K562 (cell line): Measurements from ENCODE around the gene MED20. TPM values are rescaled to one million over a fixed set of nuclear protein-coding genes. Genes with fewer than 3 reads are reported as not detected.

ENCODE experiments used
- ARID3A ChIP-seq: IDR thresholded peaks from 2 replicates; pipeline ENCODE4 v1.6.1; 2012; ENCODE audit warnings: low read depth, low read length, improper control_type of control experiment, borderline replicate concordance
- ATF6 ChIP-seq: sonication (generic); formaldehyde crosslinking; IDR thresholded peaks from 2 replicates; pipeline ENCODE4 v1.4.0; 2020; ENCODE audit warnings: mild to moderate bottlenecking, missing genetic modification reagents
- CCNT2 ChIP-seq: IDR thresholded peaks from 2 replicates; pipeline ENCODE4 v1.6.1; 2011; ENCODE audit warnings: borderline replicate concordance, low read depth, mild to moderate bottlenecking, moderate library complexity, mixed read lengths, low read length; ENCODE audit not compliant: insufficient read length; ENCODE audit errors: extremely low read depth
- DMBX1 ChIP-seq: fragments of 250-450 bp; sonication (Bioruptor Pico); IDR thresholded peaks from 2 replicates; pipeline ENCODE4 v1.8.0; 2022; ENCODE audit warnings: inconsistent platforms, mild to moderate bottlenecking, moderate library complexity, borderline replicate concordance
- E2F8 ChIP-seq: fragments of 450-650 bp; IDR thresholded peaks from 2 replicates; pipeline ENCODE4 v1.7.1; 2018; ENCODE audit warnings: mild to moderate bottlenecking, low read depth; ENCODE audit not compliant: partially characterized antibody
- ESRRB ChIP-seq: fragments of 250-450 bp; sonication (Bioruptor Pico); IDR thresholded peaks from 2 replicates; pipeline ENCODE4 v1.5.0; 2020; ENCODE audit warnings: mild to moderate bottlenecking, moderate library complexity, borderline replicate concordance
- FOXK2 ChIP-seq, 2 experiments: fragments of 450-650 bp; IDR thresholded peaks in 1 of 2; conservative IDR thresholded peaks in 1 of 2; 2 replicates each; pipeline ENCODE4 v1.6.1; 2016; ENCODE audit warnings: low read depth in 2 of 2, mild to moderate bottlenecking in 1 of 2
- HLTF ChIP-seq: fragments of 450-650 bp; IDR thresholded peaks from 2 replicates; pipeline ENCODE4 v1.6.1; 2016
- HOXB6 ChIP-seq: fragments of 250-450 bp; sonication (Bioruptor Pico); IDR thresholded peaks from 2 replicates; pipeline ENCODE4 v1.5.1; 2022; ENCODE audit warnings: mild to moderate bottlenecking, borderline replicate concordance
- IFI16 ChIP-seq: fragments of 250-450 bp; sonication (Bioruptor Pico); IDR thresholded peaks from 2 replicates; pipeline ENCODE4 v2.1.2; 2022; ENCODE audit warnings: mild to moderate bottlenecking, inconsistent platforms
- NFRKB ChIP-seq: fragments of 450-650 bp; IDR thresholded peaks from 2 replicates; pipeline ENCODE4 v1.6.1; 2016; ENCODE audit warnings: low read depth
- POLR2AphosphoS2 ChIP-seq: IDR thresholded peaks from 2 replicates; pipeline ENCODE4 v1.6.1; 2012; ENCODE audit warnings: low read length, improper control_type of control experiment
- PYGO2 ChIP-seq: fragments of 450-650 bp; IDR thresholded peaks from 2 replicates; pipeline ENCODE4 v1.6.1; 2016; ENCODE audit warnings: mild to moderate bottlenecking, missing genetic modification characterization, moderate library complexity, missing compliant biosample characterization
- RAD51 ChIP-seq: fragments of 450-650 bp; IDR thresholded peaks from 2 replicates; pipeline ENCODE4 v1.7.1; 2016; ENCODE audit warnings: low read depth, mild to moderate bottlenecking, borderline replicate concordance
- TAF15 ChIP-seq: fragments of 200-400 bp; formaldehyde crosslinking; IDR thresholded peaks from 2 replicates; pipeline ENCODE4 v1.6.1; 2017; ENCODE audit warnings: mild to moderate bottlenecking, low read depth, low read length, moderate library complexity
- TARDBP ChIP-seq: fragments of 450-650 bp; IDR thresholded peaks from 2 replicates; pipeline ENCODE4 v1.6.1; 2016
- TEAD2 ChIP-seq: fragments of 450-650 bp; IDR thresholded peaks from 2 replicates; pipeline ENCODE4 v1.6.1; 2016; ENCODE audit warnings: missing genetic modification characterization, control low read depth, missing compliant biosample characterization
- THRA ChIP-seq: fragments of 450-650 bp; IDR thresholded peaks from 2 replicates; pipeline ENCODE4 v1.6.1; 2017; ENCODE audit warnings: mild to moderate bottlenecking, moderate library complexity
- ZNF133 ChIP-seq: fragments of 250-450 bp; sonication (Bioruptor Pico); IDR thresholded peaks from 2 replicates; pipeline ENCODE4 v1.4.0; 2020; ENCODE audit warnings: mild to moderate bottlenecking
- ZNF384 ChIP-seq: IDR thresholded peaks from 2 replicates; pipeline ENCODE4 v1.6.1; 2012; ENCODE audit warnings: low read depth, low read length, improper control_type of control experiment
- ZNF717 ChIP-seq: fragments of 250-450 bp; sonication (Bioruptor Pico); IDR thresholded peaks from 2 replicates; pipeline ENCODE4 v1.5.0; 2021
- polyA plus RNA-seq, 8 experiments: library from polyadenylated mRNA; depleted of rRNA in 4 of 8; stranded (reverse) in 5 of 8; unstranded in 3 of 8; fragments of >200 nt; fragmentation: Nextera tagmentation in 2 of 8; fragmentation: Illumina TruSeq in 1 of 8; extraction: Ambion mirVana in 2 of 8; extraction: Trizol in 1 of 8; gene quantifications; 2 replicates each; pipeline versions ENCODE4 v1.2.1 to v1.2.3, GENCODE V29; 2011 to 2014; ENCODE audit warnings: inconsistent platforms in 1 of 8, missing spikeins in 1 of 8
- total RNA-seq, 7 experiments: library from RNA; depleted of rRNA in 6 of 7; stranded (reverse); fragments of >200 nt in 6 of 7; fragmentation: Illumina TruSeq in 2 of 7; extraction: Trizol in 2 of 7; gene quantifications; 2 replicates each; pipeline versions ENCODE4 v1.2.1 to v1.2.3, GENCODE V29; 2011 to 2021; ENCODE audit warnings: low replicate concordance in 1 of 7

MED20 gene
- total and polyA plus RNA-seq, 9 of the 15 experiments (the other 6 are each of a cell fraction or from before 2014, with no cell fraction given): 27.3 to 80.9 (median 46.0) TPM

- TF ChIP-seq FOXK2 (conservative IDR thresholded peaks at IDR 0.05 in 1 of 2, IDR thresholded peaks at IDR 0.05 in 1 of 2; ENCODE audit: low read depth in 2 of 2) (no peak), HLTF (0 out of 2 replicates have a peak, but pooled peaks have one; percentile 69), ESRRB (CRISPR knock-in tag) (no peak), E2F8 (no peak), HOXB6 (CRISPR knock-in tag) (no peak), TARDBP (no peak), IFI16 (CRISPR knock-in tag) (no peak), PYGO2 (no peak), ARID3A (no peak), RAD51 (no peak), ZNF133 (CRISPR knock-in tag) (no peak), POLR2AphosphoS2 (no peak), TAF15 (no peak), ZNF384 (no peak), ZNF717 (CRISPR knock-in tag) (no peak), THRA (no peak), CCNT2 (no peak), NFRKB (no peak), TEAD2 (tag) (no peak), ATF6 (no peak), DMBX1 (no peak)
These were observed 26.3 kb downstream of the MED20 start (continued) for GRCh38 chr6:41894366-41895299.
